Heart left ventricle (tissue), 16 donors: ENCODE measurements around the gene SMARCAL1. TPM values are rescaled to one million over a fixed set of nuclear protein-coding genes. Genes with fewer than 3 reads are reported as not detected.

Experiments
- ATAC-seq, 4 donors: fragments of 200-7000 bp; cut with Tn5 transposase; one replicate each; pipeline ENCODE4 v1.9.1; 2020 to 2022; ENCODE audit warnings: moderate library complexity in 4 of 4, mild to moderate bottlenecking in 3 of 4, moderate number of reproducible peaks in 1 of 4
- DNase-seq, 5 donors: peaks; one replicate each; pipeline ENCODE4 v3.0.0-alpha.2; 2020
- H3K27ac ChIP-seq, 12 donors: fragments of 200-600 bp; sonication (generic) in 4 of 12; one replicate each; pipeline versions ENCODE4 v1.5.0 to v1.8.0; 2016 to 2022; ENCODE audit warnings: mild to moderate bottlenecking in 2 of 12
- H3K27me3 ChIP-seq, 9 donors: fragments of 200-600 bp; sonication (generic) in 2 of 9; one replicate each; pipeline versions ENCODE4 v1.5.1 to v1.8.0; 2016 to 2022; ENCODE audit warnings: mild to moderate bottlenecking in 3 of 9
- H3K36me3 ChIP-seq, 9 donors: fragments of 200-600 bp; sonication (generic) in 2 of 9; one replicate each; pipeline versions ENCODE4 v1.5.0 to v1.8.0; 2018 to 2022; ENCODE audit warnings: mild to moderate bottlenecking in 2 of 9
- H3K4me1 ChIP-seq, 12 donors: fragments of 200-600 bp; sonication (generic) in 4 of 12; one replicate each; pipeline versions ENCODE4 v1.5.0 to v1.8.0; 2016 to 2022; ENCODE audit warnings: mild to moderate bottlenecking in 3 of 12
- H3K4me3 ChIP-seq, 12 donors: fragments of 200-600 bp; sonication (generic) in 4 of 12; one replicate each; pipeline versions ENCODE4 v1.5.0 to v1.8.0; 2017 to 2022; ENCODE audit warnings: mild to moderate bottlenecking in 9 of 12, moderate library complexity in 4 of 12
- H3K9me3 ChIP-seq, 12 donors: fragments of 200-600 bp; sonication (generic) in 4 of 12; one replicate each; pipeline versions ENCODE4 v1.5.0 to v1.8.0; 2016 to 2022; ENCODE audit warnings: mild to moderate bottlenecking in 1 of 12
- CTCF ChIP-seq, 12 donors: fragments of 200-600 bp; sonication (generic) in 4 of 12; IDR thresholded peaks; one replicate each; pipeline versions ENCODE4 v1.5.0 to v1.8.0; 2018 to 2022; ENCODE audit warnings: antibody characterized with exemption in 12 of 12, mild to moderate bottlenecking in 5 of 12
- POLR2A ChIP-seq, 2 donors: fragments of 450-650 bp; IDR thresholded peaks; one replicate each; pipeline ENCODE4 v1.6.1; 2017; ENCODE audit warnings: antibody characterized with exemption in 2 of 2, mild to moderate bottlenecking in 2 of 2, moderate library complexity in 2 of 2
- WGBS, 4 donors: extraction: QIAGEN DNeasy Blood & Tissue Kit in 2 of 4; methylation state at CpG; one replicate each; pipeline versions ENCODE4 v1.1.5 to v1.1.7; 2013 to 2018; 5-methylcytosine and 5-hydroxymethylcytosine counted together
- intact Hi-C, 10 donors: fragments of 100-400 bp; cut with DNase I; formaldehyde crosslinking; loops; one replicate each; pipeline versions ENCODE4 v1.11.1 to v1.14.2; 2022
- polyA plus RNA-seq, 2 donors: library from polyadenylated mRNA; stranded (reverse); fragments of 200-250 nt; gene quantifications; one replicate each; pipeline ENCODE4 v1.2.3, GENCODE V29; 2013
- total RNA-seq, 9 donors: library from RNA; depleted of rRNA in 2 of 9; stranded (reverse); fragments of >200 nt in 2 of 9; fragmentation: NEBNext Ultra II Directional in 3 of 9; extraction: Animal tissue kit (Norgen Biotek cat#: 25700) in 3 of 9; gene quantifications; one replicate each; pipeline versions ENCODE4 v1.1.0 to v1.2.4, GENCODE V29; 2016 to 2023
- donor health status: ischemic (EF 13 %, LVEDD 7.1; RV severe dilation, severe dysfunction).
- donor health status: healthy with polysubstance abuse.
- donor health status: DM: no; HTN: yes; CAD: no.
- donor health status: DM: no; HTN: no; CAD: no.
- donor health status: ischemic (EF 25% LVEDD 6.9; RV normal size, moderate dysfunction).
- donor health status: ischemic (EF 25% LVEDD 5.7; RV mildly dilated, moderate dysfunction).
- donor health status: healthy.
- donor health status: DM: yes; HTN: yes; CAD: no.
- donor health status: ischemic (EF 35%, LVEDD 5.7; RV mildly dilated, moderate dysfunction).
- donor health status: nonischemic (EF 11% LVEDD 7.7; RV severe dilation, severe dysfunction).
- donor health status: DM: yes; HTN: yes; CAD: no.
- donor health status: PGD.
- donor health status: ischemic (EF 29% LVEDD 5.4; RV normal size, mild dysfunction).
- donor health status: nonischemic (EF 23%, LVEDD 6.1; RV moderate dilation, normal function).

Gene SMARCAL1
- total and polyA plus RNA-seq, 11 donors = 5.0 to 17.1 (median 10.6) TPM

GRCh38 chr2:216447293-216447692, 35.0 kb downstream of the SMARCAL1 start:
- Histone ChIP-seq H3K27me3 (no peaks in the 10 kb centered on the region), H3K4me1 (peaks cover 0 to 12% (median 0%) of the 10 kb centered on the region in 12 donors), H3K4me3 (no peak overlapping the region), H3K27ac (peak overlapping the region in 7 of 12 donors; percentile 14 to 63 (median 33)), H3K36me3 (peaks cover 0 to 98% (median 77%) of the 10 kb centered on the region in 9 donors), H3K9me3 (peaks cover 0 to 9% (median 0%) of the 10 kb centered on the region in 12 donors)
- ATAC-seq = peak; percentile 85 to 91 (median 88)
- TF ChIP-seq CTCF (IDR thresholded peaks at IDR 0.05) (no peak), POLR2A (IDR thresholded peaks at IDR 0.05) (no peak)
- intact Hi-C loops = loop anchor here in 1 of 10 donors (1.0 kb wide), 1 partner anchor 17 kb away; no protein-coding TSS in a partner anchor
- 54 to 76% (median 59%) methylated on average over 3 of the region's 3 CpGs for WGBS, 4 donors
- DNase-seq = peak in 4 of 5 donors; percentile 28 to 69 (median 48)

GRCh38 chr2:216448829-216449228, 36.5 kb downstream of the SMARCAL1 start:
- intact Hi-C loops = no loop called here
- H3K4me1 ChIP-seq = peaks cover 0 to 12% (median 0%) of the 10 kb centered on the region in 12 donors
- no peak overlapping the region for H3K27ac ChIP-seq
- no peaks in the 10 kb centered on the region for H3K27me3 ChIP-seq
- peaks cover 0 to 9% (median 0%) of the 10 kb centered on the region in 12 donors for H3K9me3 ChIP-seq
- H3K4me3 ChIP-seq = no peak overlapping the region
- H3K36me3 ChIP-seq = peaks cover 0 to 100% (median 88%) of the 10 kb centered on the region in 9 donors
- ATAC-seq (no peak), DNase-seq (no peak)
- TF ChIP-seq POLR2A (IDR thresholded peaks at IDR 0.05) = no peak
- TF ChIP-seq CTCF (IDR thresholded peaks at IDR 0.05) = no peak

GRCh38 chr2:216450346-216450745, 38.1 kb downstream of the SMARCAL1 start:
- Histone ChIP-seq H3K27ac (peak overlapping the region in 1 of 12 donors; percentile 17), H3K9me3 (peaks cover 0 to 9% (median 0%) of the 10 kb centered on the region in 12 donors), H3K4me1 (peaks cover 0 to 12% (median 0%) of the 10 kb centered on the region in 12 donors), H3K4me3 (no peak overlapping the region), H3K36me3 (peaks cover 0 to 100% (median 91%) of the 10 kb centered on the region in 9 donors), H3K27me3 (no peaks in the 10 kb centered on the region)
- TF ChIP-seq POLR2A (IDR thresholded peaks at IDR 0.05) = no peak
- TF ChIP-seq CTCF (IDR thresholded peaks at IDR 0.05) = no peak
- ATAC-seq (no peak), DNase-seq (no peak)
- intact Hi-C loops = no loop called here

GRCh38 chr2:216450784-216451183, 38.5 kb downstream of the SMARCAL1 start:
- Histone ChIP-seq H3K27ac (peak overlapping the region in 2 of 12 donors; percentile 2 to 17), H3K4me3 (no peak overlapping the region), H3K4me1 (peaks cover 0 to 12% (median 0%) of the 10 kb centered on the region in 12 donors), H3K36me3 (peaks cover 0 to 100% (median 90%) of the 10 kb centered on the region in 9 donors), H3K9me3 (peaks cover 0 to 9% (median 0%) of the 10 kb centered on the region in 12 donors), H3K27me3 (no peaks in the 10 kb centered on the region)
- intact Hi-C loops = no loop called here
- DNase-seq (peak in 1 of 5 donors; percentile 57), ATAC-seq (peak in 3 of 4 donors; percentile 25 to 80 (median 74))
- no peak for TF ChIP-seq CTCF (IDR thresholded peaks at IDR 0.05)
- no peak for TF ChIP-seq POLR2A (IDR thresholded peaks at IDR 0.05)
- 78 to 89% (median 86%) methylated on average over 2 to 7 of the region's 7 CpGs for WGBS, 4 donors
